Mesodermal cell (in vitro differentiated cells): ENCODE data around the gene PAQR5.
"Not testable (repeated sequence)": the region's sequence is repeated elsewhere in the genome, so short reads cannot be mapped to it uniquely, and the experiment has no call there.

Source experiments
- H3K27ac ChIP-seq: 2 replicates; pipeline ENCODE4 v1.7.0; 2013; ENCODE audit warnings: mild to moderate bottlenecking, low read depth, low read length, moderate library complexity; ENCODE audit not compliant: severe bottlenecking
- H3K36me3 ChIP-seq: 2 replicates; pipeline ENCODE4 v1.7.1; 2013; ENCODE audit warnings: mild to moderate bottlenecking, low read length, moderate library complexity; ENCODE audit not compliant: control insufficient read depth, insufficient read depth
- H3K4me1 ChIP-seq: one replicate; pipeline ENCODE4 v1.7.1; 2013; ENCODE audit warnings: mild to moderate bottlenecking, low read length; ENCODE audit not compliant: insufficient read depth, control insufficient read depth, poor library complexity, severe bottlenecking
- H3K4me3 ChIP-seq: 2 replicates; pipeline ENCODE4 v1.7.0; 2013; ENCODE audit warnings: low read length, control low read depth, mild to moderate bottlenecking; ENCODE audit not compliant: insufficient read depth, poor library complexity, severe bottlenecking; ENCODE audit errors: extremely low read depth
- H3K9me3 ChIP-seq: 2 replicates; pipeline ENCODE4 v1.7.1; 2013; ENCODE audit warnings: mild to moderate bottlenecking, low read length, moderate library complexity; ENCODE audit not compliant: control insufficient read depth
- WGBS, 2 experiments: methylation state at CpG; one replicate each; pipeline ENCODE4 v1.1.5; 2013; ENCODE audit warnings: missing lambda C conversion rate in 2 of 2; ENCODE audit not compliant: insufficient coverage in 2 of 2; 5-methylcytosine and 5-hydroxymethylcytosine counted together

The PAQR5 gene

DNA sequence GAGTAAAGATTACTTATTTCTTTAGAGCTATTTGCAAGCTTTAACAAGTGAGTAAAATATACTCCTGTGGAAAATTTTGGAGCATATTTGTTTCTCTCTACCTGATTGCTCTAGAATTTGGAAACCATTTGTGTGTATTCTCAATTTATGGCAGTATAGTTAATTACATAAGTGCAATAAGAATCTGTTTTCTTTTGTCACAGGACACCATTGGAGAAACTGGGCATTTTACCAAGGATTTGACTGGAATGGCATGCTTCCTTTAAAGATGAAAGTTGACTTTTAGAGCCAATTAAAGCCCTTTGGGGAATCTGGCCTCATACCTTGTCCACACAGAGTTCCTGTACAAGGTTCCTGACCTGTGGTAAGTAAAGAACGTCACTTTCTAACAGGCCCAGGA, 38.4 kb downstream of the PAQR5 start:
- Histone ChIP-seq H3K4me1 (no peaks in the 10 kb centered on the region), H3K4me3 (no peak overlapping the region), H3K36me3 (no peaks in the 10 kb centered on the region), H3K9me3 (no peaks in the 10 kb centered on the region), H3K27ac (no peak overlapping the region)
- 80% methylated on average over 1 of the region's 1 CpG; no CpG with 5 or more reads in 1 of the 2 experiments for WGBS, 2 experiments

DNA sequence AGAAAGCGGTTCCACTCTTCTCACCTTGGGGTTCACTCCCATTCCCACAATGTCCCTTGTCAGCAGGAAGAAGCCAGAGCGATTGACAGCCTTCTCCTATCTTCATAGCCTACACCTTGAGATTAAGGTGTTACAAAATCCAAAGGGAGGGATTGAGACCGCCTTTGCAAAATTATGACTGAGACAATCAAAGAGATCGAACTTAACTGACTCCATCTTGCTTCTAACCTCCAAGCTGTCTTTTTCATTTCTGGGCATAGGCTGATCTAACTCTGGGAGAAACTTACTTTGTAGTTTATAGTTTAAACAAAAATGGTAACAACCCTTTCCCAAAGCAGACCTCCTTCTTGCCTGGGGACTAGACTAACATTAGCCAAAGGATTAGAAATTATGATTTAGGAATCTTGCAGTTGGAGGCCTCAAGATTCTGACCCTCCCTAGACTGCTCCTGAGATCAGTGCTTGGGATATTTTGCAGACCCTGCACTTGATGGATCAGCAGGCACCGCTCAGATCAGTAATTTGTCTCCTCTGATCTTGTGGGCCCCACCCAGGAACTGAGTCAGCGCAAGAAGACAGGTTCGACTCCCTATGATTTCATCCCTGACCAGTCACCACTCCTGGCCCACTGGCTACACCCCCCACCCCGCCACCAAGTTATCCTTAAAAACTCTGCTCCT, 40.0 kb downstream of the PAQR5 start:
- 86 to 94% methylated on average over 1 to 2 of the region's 8 CpGs for WGBS, 2 experiments
- no peak overlapping the region for H3K27ac ChIP-seq

DNA sequence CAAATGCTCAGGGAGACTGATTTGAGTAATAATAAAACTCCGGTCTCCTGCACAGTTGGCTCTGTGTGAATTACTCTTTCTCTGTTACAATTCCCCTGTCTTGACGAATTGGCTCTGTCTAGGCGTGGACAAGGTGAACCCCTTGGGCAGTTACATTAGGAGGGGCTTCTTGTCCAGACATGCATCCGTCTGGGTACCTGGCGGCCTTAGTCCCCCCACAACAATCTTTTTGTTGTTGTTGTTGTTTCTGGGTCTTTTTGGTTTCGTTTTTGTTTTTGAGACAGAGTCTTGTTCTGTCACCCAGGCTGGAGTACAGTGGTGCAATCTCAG, 40.5 kb downstream of the PAQR5 start:
- not testable (repeated sequence) for H3K4me1 ChIP-seq, H3K27ac ChIP-seq, H3K36me3 ChIP-seq, H3K4me3 ChIP-seq, H3K9me3 ChIP-seq
- WGBS, 2 experiments, result 82 to 100% methylated on average over 2 to 3 of the region's 6 CpGs

More for the DNA sequence above, 40.0 kb downstream of the PAQR5 start:
- H3K4me3 ChIP-seq, result no peak overlapping the region
- H3K4me1 ChIP-seq, result no peaks in the 10 kb centered on the region
- H3K9me3 ChIP-seq, result no peaks in the 10 kb centered on the region
- no peaks in the 10 kb centered on the region for H3K36me3 ChIP-seq

DNA sequence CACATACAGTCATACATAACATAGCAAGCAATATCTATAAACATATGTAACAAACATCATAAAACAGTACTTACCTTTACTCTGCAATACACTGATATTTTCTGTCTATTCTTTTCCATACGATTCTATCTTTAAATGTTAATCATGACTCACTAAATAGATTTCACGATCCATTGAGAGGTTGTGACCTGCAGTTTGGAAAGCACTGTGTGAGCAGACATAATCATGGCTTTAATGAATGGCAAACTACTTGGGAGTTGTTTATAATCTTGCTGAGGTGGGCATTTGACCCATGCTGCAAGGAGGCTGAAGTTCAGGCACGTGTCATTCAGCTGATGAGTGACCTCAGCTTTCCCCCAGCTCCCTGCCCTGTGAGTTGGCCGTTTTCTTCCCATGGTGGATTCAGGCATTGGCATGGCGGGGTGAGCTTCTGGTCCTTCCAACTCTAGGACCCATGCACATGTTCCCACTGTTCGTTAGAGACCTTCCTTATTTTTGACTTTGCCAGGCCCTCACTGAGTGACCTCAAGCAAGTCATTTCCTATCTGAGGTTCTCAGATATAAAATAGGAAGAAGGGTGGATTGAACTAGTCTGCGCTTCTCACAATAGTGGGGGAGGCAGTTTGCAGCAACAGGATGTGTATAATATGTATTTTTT, 41.7 kb downstream of the PAQR5 start:
- Histone ChIP-seq H3K27ac (no peak overlapping the region), H3K9me3 (no peaks in the 10 kb centered on the region), H3K36me3 (no peaks in the 10 kb centered on the region), H3K4me1 (no peaks in the 10 kb centered on the region), H3K4me3 (no peak overlapping the region)
- WGBS, 2 experiments, result 93 to 96% methylated on average over 5 of the region's 7 CpGs

DNA sequence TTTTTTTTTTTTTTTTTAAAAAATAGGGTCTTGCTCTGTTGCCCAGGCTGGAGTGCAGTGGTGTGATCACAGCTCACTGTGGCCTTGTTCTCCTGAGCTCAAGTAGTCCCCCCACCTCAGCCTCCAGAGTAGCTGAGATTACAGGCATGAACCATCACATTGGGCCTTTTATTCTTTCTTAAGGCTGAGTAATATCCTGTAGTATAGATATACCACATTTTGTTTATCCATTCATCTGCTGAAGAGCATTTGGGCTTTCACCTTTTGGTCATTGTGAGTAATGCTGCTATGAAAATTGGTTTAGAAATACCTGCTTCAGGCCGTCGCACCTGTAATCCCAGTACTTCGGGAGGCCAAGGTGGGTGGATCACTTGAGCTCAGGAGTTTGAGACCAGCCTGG, 42.6 kb downstream of the PAQR5 start:
- H3K4me3 ChIP-seq, result no peak overlapping the region
- 92 to 100% methylated on average over 3 of the region's 3 CpGs for WGBS, 2 experiments
- H3K9me3 ChIP-seq, result no peaks in the 10 kb centered on the region
- H3K36me3 ChIP-seq, result no peaks in the 10 kb centered on the region
- no peaks in the 10 kb centered on the region for H3K4me1 ChIP-seq
- H3K27ac ChIP-seq, result no peak overlapping the region

DNA sequence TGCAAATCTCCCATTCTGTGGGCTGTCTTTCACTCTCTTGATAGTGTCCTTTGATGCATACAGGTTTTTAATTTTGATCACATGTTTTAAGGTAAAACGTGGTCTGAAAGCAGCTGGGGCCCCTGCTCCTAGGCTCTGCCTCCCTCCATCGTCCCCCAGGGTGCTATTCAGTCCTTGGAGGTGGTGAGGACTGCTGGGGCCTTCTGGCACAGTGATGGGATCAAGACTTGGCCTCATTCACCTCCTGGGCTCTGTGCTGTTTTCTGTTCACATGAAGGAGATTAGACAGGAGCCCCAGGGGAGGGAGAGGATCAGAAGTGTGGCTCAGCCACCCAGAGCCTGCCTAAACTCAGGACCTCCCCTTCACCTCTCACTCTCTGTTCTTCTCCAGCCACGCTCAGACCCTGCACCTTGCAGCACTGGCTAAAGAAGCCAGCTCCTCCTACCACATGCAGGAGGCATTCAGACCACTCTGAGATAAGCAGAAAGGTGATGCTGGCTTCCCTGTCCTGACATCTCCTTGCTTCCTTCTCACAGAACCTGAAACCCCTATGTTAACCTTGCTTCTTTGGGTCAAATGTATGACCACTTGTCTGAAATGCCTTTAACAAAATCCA, 43.9 kb downstream of the PAQR5 start:
- 29 to 86% methylated on average over 1 of the region's 3 CpGs for WGBS, 2 experiments
- no peak overlapping the region for H3K27ac ChIP-seq

DNA sequence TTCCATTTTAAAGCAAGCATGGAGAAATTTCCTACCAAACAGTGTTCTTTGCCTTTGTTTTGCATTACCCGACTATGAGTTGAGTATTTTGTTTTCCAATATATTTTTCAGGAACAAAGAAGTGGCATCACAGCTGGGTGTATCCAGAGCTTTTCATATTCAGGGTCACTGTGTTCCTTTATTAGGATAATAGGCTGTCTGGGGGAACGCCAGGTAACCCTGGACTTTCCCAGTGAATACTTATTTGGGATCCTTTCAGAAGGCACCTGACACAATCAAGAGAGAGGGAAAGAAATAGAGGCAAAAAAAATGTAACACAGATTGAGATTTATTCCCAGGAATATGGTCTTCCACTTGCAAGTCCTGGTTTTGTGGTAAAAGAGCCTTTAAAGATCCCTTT, 44.4 kb downstream of the PAQR5 start:
- 0% methylated on average over 1 of the region's 2 CpGs for WGBS, 2 experiments
- Histone ChIP-seq H3K4me3 (no peak overlapping the region), H3K27ac (no peak overlapping the region), H3K36me3 (no peaks in the 10 kb centered on the region), H3K4me1 (no peaks in the 10 kb centered on the region), H3K9me3 (no peaks in the 10 kb centered on the region)

More for the DNA sequence above, 43.9 kb downstream of the PAQR5 start:
- Histone ChIP-seq H3K9me3 (no peaks in the 10 kb centered on the region), H3K4me1 (no peaks in the 10 kb centered on the region), H3K36me3 (no peaks in the 10 kb centered on the region), H3K4me3 (no peak overlapping the region)

DNA sequence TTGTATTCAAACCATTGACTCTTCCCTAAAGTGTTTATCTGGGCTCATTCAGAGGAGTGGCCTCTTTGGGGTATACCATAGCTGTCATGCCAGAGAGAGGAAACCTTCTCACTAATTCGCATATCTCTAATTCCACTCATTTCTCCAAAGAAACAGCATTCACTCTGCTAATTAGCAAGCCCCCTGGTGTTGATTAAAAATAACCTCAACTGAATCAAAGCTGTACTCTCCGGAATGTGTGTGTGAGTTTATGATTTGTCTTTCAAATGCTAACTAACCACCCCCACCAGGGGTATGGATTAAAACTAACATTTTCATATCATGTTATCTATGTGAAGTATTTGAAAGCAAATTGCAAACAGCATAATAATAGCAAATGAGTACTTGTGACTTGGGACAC, 45.5 kb downstream of the PAQR5 start:
- no peaks in the 10 kb centered on the region for H3K36me3 ChIP-seq
- H3K9me3 ChIP-seq, result no peaks in the 10 kb centered on the region
- no CpG with 5 or more reads among the region's 2 CpGs for WGBS, 2 experiments
- H3K27ac ChIP-seq, result no peak overlapping the region
- H3K4me3 ChIP-seq, result no peak overlapping the region
- no peaks in the 10 kb centered on the region for H3K4me1 ChIP-seq

DNA sequence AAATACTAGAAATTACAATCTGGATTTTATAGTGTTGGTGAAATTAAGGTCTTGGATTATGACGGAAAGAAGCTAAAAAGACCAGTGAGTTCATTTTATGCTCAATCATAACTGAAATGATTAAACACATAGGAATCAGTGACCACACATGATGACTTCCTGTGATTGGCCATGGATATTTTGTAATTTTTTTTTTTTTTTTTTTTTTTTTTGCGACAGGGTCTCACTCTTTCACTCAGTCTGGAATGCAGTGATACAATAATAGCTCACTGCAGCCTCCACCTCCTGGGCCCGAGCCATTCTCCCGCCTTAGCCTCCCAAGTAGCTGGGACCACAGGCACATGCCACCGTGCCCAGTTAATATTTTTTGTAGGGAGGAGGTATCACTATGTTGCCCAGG, 47.4 kb downstream of the PAQR5 start:
- 75% methylated on average over 2 of the region's 5 CpGs; no CpG with 5 or more reads in 1 of the 2 experiments for WGBS, 2 experiments
- no peak overlapping the region for H3K4me3 ChIP-seq
- no peaks in the 10 kb centered on the region for H3K4me1 ChIP-seq
- H3K9me3 ChIP-seq, result no peaks in the 10 kb centered on the region
- no peak overlapping the region for H3K27ac ChIP-seq
- no peaks in the 10 kb centered on the region for H3K36me3 ChIP-seq

DNA sequence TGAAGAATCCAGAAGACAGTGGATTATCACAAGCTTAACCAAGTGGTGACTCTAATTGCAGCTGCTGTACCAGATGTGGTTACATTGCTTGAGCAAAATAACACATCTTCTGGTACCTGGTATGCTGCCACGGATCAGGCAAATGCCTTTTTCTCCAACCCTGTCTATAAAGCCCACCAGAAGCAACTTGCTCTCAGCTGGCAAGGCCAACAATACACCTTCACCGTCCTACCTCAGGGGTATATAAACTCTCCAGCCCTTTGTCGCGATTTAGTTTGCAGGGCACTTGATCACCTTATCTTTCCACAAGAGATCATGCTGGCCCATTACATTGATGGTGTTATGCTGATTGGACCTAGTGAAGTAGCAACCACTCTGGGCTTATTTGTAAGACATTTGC, 52.6 kb downstream of the PAQR5 start:
- Histone ChIP-seq H3K4me1 (no peaks in the 10 kb centered on the region), H3K9me3 (no peaks in the 10 kb centered on the region), H3K27ac (no peak overlapping the region), H3K4me3 (no peak overlapping the region), H3K36me3 (no peaks in the 10 kb centered on the region)
- 86 to 89% methylated on average over 1 to 3 of the region's 4 CpGs for WGBS, 2 experiments

DNA sequence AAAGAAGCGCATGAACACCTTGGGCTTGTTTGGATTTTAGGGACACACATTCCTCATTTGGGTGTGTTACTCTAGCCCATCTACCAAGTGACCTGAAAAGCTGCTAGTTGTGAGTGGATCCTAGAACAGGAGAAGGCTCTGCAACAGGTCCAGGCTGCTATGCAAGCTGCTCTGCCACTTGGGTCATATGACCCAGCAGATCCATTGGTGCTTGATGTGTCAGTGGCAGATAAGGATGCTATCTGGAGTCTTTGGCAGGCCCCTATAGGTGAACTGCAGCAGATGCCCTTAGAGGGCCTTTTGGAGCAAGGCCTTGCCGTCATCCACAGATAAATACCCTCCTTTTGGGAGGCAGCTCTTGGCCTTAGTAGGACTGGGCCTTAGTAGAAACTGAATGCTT, 53.2 kb downstream of the PAQR5 start:
- WGBS, 2 experiments, result 100% methylated on average over 1 of the region's 2 CpGs
- Histone ChIP-seq H3K27ac (no peak overlapping the region), H3K9me3 (no peaks in the 10 kb centered on the region), H3K4me3 (no peak overlapping the region), H3K36me3 (no peaks in the 10 kb centered on the region), H3K4me1 (no peaks in the 10 kb centered on the region)
